GM23338 (cell line): Measurements from ENCODE around the gene ODAD4. TPM values are rescaled to one million over a fixed set of nuclear protein-coding genes. Genes with fewer than 3 reads are reported as not detected.
A peak's percentile ranks its signal among the peaks of the same experiment; 100 is the strongest.

ENCODE experiments used
- ATAC-seq: fragments of 200-7000 bp; cut with Tn5 transposase; 3 replicates; pipeline ENCODE4 v1.9.1; 2020
- DNase-seq: peaks from one replicate; pipeline ENCODE4 v3.0.0-alpha.2; 2015; ENCODE audit warnings: low spot score
- H2AFZ ChIP-seq: fragments of 200-600 bp; sonication (generic); 2 replicates; pipeline ENCODE4 v1.8.0; 2016; ENCODE audit warnings: antibody characterized with exemption, mild to moderate bottlenecking, moderate library complexity
- H3F3A ChIP-seq: fragments of 200-600 bp; sonication (generic); replicated peaks from 2 replicates; pipeline ENCODE4 v1.8.0; 2017; ENCODE audit warnings: antibody characterized with exemption, mixed run types, low read depth
- H3K27ac ChIP-seq: fragments of 200-600 bp; sonication (generic); 2 replicates; pipeline ENCODE4 v1.6.1; 2016; ENCODE audit warnings: low read depth
- H3K27me3 ChIP-seq: fragments of 200-600 bp; sonication (generic); 2 replicates; pipeline ENCODE4 v1.8.0; 2016; ENCODE audit warnings: mild to moderate bottlenecking, mixed run types, moderate library complexity; ENCODE audit not compliant: insufficient read depth
- H3K36me3 ChIP-seq: fragments of 200-600 bp; sonication (generic); 2 replicates; pipeline ENCODE4 v1.8.0; 2016; ENCODE audit warnings: mild to moderate bottlenecking; ENCODE audit not compliant: insufficient read depth
- H3K4me1 ChIP-seq: fragments of 200-600 bp; sonication (generic); 2 replicates; pipeline ENCODE4 v1.8.0; 2016; ENCODE audit warnings: mild to moderate bottlenecking, moderate library complexity; ENCODE audit not compliant: insufficient read depth
- H3K4me2 ChIP-seq: fragments of 200-600 bp; sonication (generic); 2 replicates; pipeline ENCODE4 v1.7.1; 2017; ENCODE audit warnings: mixed run types
- H3K4me3 ChIP-seq: fragments of 200-600 bp; sonication (generic); 2 replicates; pipeline ENCODE4 v1.6.1; 2016; ENCODE audit warnings: mixed run types
- H3K79me2 ChIP-seq: fragments of 200-600 bp; sonication (generic); replicated peaks from 2 replicates; pipeline ENCODE4 v1.8.0; 2017; ENCODE audit warnings: mild to moderate bottlenecking; ENCODE audit not compliant: insufficient read depth
- H3K9me2 ChIP-seq: fragments of 200-600 bp; sonication (generic); 2 replicates; pipeline ENCODE4 v1.8.0; 2017; ENCODE audit not compliant: insufficient read depth
- H4K20me1 ChIP-seq: fragments of 200-600 bp; sonication (generic); replicated peaks from 2 replicates; pipeline ENCODE4 v1.8.0; 2017; ENCODE audit warnings: mild to moderate bottlenecking; ENCODE audit not compliant: insufficient read depth
- H3K27ac Mint-ChIP-seq: 2 replicates; pipeline ENCODE4 v1.8.0; 2020; ENCODE audit warnings: inconsistent platforms, mild to moderate bottlenecking, moderate library complexity, mixed read lengths
- H3K27me3 Mint-ChIP-seq: 3 replicates; pipeline ENCODE4 v1.8.0; 2022; ENCODE audit warnings: low read depth, mild to moderate bottlenecking, moderate library complexity, mixed read lengths, inconsistent platforms; ENCODE audit not compliant: insufficient read depth, poor library complexity
- H3K36me3 Mint-ChIP-seq: 3 replicates; pipeline ENCODE4 v1.8.0; 2021; ENCODE audit warnings: low read depth, mild to moderate bottlenecking, inconsistent platforms, moderate library complexity, mixed read lengths
- H3K4me1 Mint-ChIP-seq: 3 replicates; pipeline ENCODE4 v1.8.0; 2020; ENCODE audit warnings: mild to moderate bottlenecking, inconsistent platforms, mixed read lengths
- H3K4me3 Mint-ChIP-seq: 3 replicates; pipeline ENCODE4 v1.8.0; 2021; ENCODE audit warnings: moderate library complexity, mild to moderate bottlenecking, inconsistent platforms, mixed read lengths
- H3K9me3 Mint-ChIP-seq: 3 replicates; pipeline ENCODE4 v1.8.0; 2020; ENCODE audit warnings: moderate library complexity, mild to moderate bottlenecking, inconsistent platforms, mixed read lengths
- CREB1 ChIP-seq: fragments of 250-450 bp; sonication (Bioruptor Pico); IDR thresholded peaks from 2 replicates; pipeline ENCODE4 v1.5.0; 2020; ENCODE audit warnings: low read depth, mild to moderate bottlenecking, moderate library complexity
- EZH2 ChIP-seq: fragments of 200-600 bp; sonication (generic); IDR thresholded peaks from one replicate; pipeline ENCODE4 v1.8.0; 2017; ENCODE audit warnings: antibody characterized with exemption, mild to moderate bottlenecking, low read depth; ENCODE audit not compliant: unreplicated experiment
- EZH2phosphoT487 ChIP-seq: fragments of 200-600 bp; sonication (generic); IDR thresholded peaks from one replicate; pipeline ENCODE4 v1.8.1; 2018; ENCODE audit warnings: antibody characterized with exemption; ENCODE audit not compliant: unreplicated experiment
- JUNB ChIP-seq: IDR thresholded peaks from one replicate; pipeline ENCODE4 v1.6.1; 2016; ENCODE audit warnings: antibody characterized with exemption; ENCODE audit not compliant: unreplicated experiment
- NANOG ChIP-seq: IDR thresholded peaks from 2 replicates; pipeline ENCODE4 v1.6.1; 2016; ENCODE audit warnings: antibody characterized with exemption, borderline replicate concordance
- POLR2AphosphoS5 ChIP-seq: IDR thresholded peaks from 2 replicates; pipeline ENCODE4 v1.6.1; 2016; ENCODE audit warnings: antibody characterized with exemption, low read depth
- STAT1 ChIP-seq: IDR thresholded peaks from one replicate; pipeline ENCODE4 v1.6.1; 2016; ENCODE audit warnings: antibody characterized with exemption; ENCODE audit not compliant: unreplicated experiment
- ZNF114 ChIP-seq: fragments of 250-450 bp; sonication (Bioruptor Pico); IDR thresholded peaks from 2 replicates; pipeline ENCODE4 v1.5.0; 2020; ENCODE audit warnings: mild to moderate bottlenecking, moderate library complexity
- ZNF331 ChIP-seq: fragments of 250-450 bp; sonication (Bioruptor Pico); IDR thresholded peaks from 2 replicates; pipeline ENCODE4 v1.5.0; 2020; ENCODE audit warnings: low read depth, mild to moderate bottlenecking, moderate library complexity
- polyA plus RNA-seq: library from polyadenylated mRNA; unstranded; fragments of >200 nt; fragmentation: Nextera tagmentation; extraction: Ambion mirVana; gene quantifications from 2 replicates; pipeline ENCODE4 v1.2.1, GENCODE V29; 2016
- total RNA-seq: library from RNA; depleted of rRNA; stranded (reverse); fragments of >200 nt; shearing (Covaris generic); gene quantifications from 2 replicates; pipeline ENCODE4 v1.2.3, GENCODE V29; 2014
- TF ChIP-seq, protein P1 (sequence below): IDR thresholded peaks from one replicate; pipeline ENCODE4 v1.6.1; 2018; ENCODE audit warnings: antibody characterized with exemption; ENCODE audit not compliant: unreplicated experiment
- TF ChIP-seq, protein P2 (sequence below): fragments of 250-450 bp; sonication (Bioruptor Pico); IDR thresholded peaks from 2 replicates; pipeline ENCODE4 v1.5.0; 2020; ENCODE audit warnings: mild to moderate bottlenecking, moderate library complexity
- TF ChIP-seq, protein P3 (sequence below), 2 experiments: fragments of 200-600 bp in 1 of 2; sonication (generic) in 1 of 2; conservative IDR thresholded peaks; 2 replicates each; pipeline versions ENCODE4 v1.5.1 to v1.6.1; 2016 to 2017; ENCODE audit warnings: antibody characterized with exemption in 2 of 2, low read depth in 2 of 2, mild to moderate bottlenecking in 2 of 2, moderate library complexity in 1 of 2

The ODAD4 gene
- total and polyA plus RNA-seq, 2 experiments from 2014 or later, result 1.7 to 1.8 TPM

DNA sequence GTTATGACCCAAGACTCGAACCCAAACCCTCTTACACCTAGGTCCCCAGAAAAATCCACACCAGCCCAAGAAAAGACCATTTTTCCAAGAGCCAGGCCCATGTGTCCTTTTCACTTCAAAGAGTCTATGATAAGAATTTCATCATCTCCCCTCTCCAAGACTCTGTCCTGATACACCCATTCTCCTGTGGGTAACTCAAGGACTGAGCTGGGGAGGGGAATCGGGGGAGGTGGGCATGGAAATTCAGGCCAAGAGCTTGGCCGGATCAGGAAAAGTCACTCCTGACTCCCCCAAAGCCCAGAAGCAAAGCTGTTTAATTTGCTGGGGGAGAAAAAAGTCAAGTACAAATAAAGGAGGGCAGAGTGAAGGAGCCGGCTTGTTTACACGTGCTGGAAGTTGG lies 15.4 kb upstream of the ODAD4 start (continued):
- TF ChIP-seq JUNB (no peak), ZNF331 (CRISPR knock-in tag) (no peak), EZH2phosphoT487 (no peak), NANOG (no peak)
- TF ChIP-seq, protein P1, sequence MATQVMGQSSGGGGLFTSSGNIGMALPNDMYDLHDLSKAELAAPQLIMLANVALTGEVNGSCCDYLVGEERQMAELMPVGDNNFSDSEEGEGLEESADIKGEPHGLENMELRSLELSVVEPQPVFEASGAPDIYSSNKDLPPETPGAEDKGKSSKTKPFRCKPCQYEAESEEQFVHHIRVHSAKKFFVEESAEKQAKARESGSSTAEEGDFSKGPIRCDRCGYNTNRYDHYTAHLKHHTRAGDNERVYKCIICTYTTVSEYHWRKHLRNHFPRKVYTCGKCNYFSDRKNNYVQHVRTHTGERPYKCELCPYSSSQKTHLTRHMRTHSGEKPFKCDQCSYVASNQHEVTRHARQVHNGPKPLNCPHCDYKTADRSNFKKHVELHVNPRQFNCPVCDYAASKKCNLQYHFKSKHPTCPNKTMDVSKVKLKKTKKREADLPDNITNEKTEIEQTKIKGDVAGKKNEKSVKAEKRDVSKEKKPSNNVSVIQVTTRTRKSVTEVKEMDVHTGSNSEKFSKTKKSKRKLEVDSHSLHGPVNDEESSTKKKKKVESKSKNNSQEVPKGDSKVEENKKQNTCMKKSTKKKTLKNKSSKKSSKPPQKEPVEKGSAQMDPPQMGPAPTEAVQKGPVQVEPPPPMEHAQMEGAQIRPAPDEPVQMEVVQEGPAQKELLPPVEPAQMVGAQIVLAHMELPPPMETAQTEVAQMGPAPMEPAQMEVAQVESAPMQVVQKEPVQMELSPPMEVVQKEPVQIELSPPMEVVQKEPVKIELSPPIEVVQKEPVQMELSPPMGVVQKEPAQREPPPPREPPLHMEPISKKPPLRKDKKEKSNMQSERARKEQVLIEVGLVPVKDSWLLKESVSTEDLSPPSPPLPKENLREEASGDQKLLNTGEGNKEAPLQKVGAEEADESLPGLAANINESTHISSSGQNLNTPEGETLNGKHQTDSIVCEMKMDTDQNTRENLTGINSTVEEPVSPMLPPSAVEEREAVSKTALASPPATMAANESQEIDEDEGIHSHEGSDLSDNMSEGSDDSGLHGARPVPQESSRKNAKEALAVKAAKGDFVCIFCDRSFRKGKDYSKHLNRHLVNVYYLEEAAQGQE, result no peak

DNA sequence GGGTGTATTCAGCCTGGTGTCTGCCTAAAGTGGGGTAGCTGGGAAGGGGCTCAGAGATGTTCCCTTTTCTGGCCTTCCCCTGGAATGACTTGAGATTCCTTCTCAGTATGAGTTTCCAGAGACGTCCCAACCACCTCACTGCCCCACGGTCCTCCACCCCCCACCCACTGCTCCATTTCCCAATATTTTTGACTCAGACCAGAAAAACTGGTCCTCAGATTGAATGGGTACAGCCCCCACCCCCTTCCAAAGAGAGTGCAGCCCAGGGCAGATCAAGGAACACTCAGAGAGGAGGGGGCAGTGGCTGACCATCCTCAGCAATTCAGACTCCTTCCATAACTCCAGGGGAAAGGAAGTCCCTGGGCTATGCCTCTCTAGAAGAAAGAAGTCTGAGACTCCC lies 14.9 kb upstream of the ODAD4 start:
- Mint-ChIP-seq H3K27me3 (peaks cover 16% of the 10 kb centered on the region), H3K4me3 (peak overlapping the region; percentile 90), H3K36me3 (peaks cover 60% of the 10 kb centered on the region), H3K27ac (peak overlapping the region; percentile 61), H3K9me3 (no peaks in the 10 kb centered on the region; the same call in 2 of the 3 replicates), H3K4me1 (peaks cover 48% of the 10 kb centered on the region)
- H4K20me1 ChIP-seq, result peaks cover 73% of the 10 kb centered on the region
- peaks cover 29% of the 10 kb centered on the region for H3K36me3 ChIP-seq
- peak overlapping the region; percentile 89 for H3K27ac ChIP-seq
- no peaks in the 10 kb centered on the region for H3K9me2 ChIP-seq
- peak overlapping the region; percentile 99 for H3K4me3 ChIP-seq
- DNase-seq (no peak), ATAC-seq (no peak)
- peak overlapping the region; percentile 94 for H3K4me2 ChIP-seq
- peaks cover 38% of the 10 kb centered on the region for H3F3A ChIP-seq
- H2AFZ ChIP-seq, result no peak overlapping the region
- H3K27me3 ChIP-seq, result no peaks in the 10 kb centered on the region
- H3K4me1 ChIP-seq, result peaks cover 45% of the 10 kb centered on the region
- H3K79me2 ChIP-seq, result peaks cover 80% of the 10 kb centered on the region
- no peak for TF ChIP-seq POLR2AphosphoS5
- no peak for TF ChIP-seq ZNF114 (CRISPR knock-in tag)
- TF ChIP-seq STAT1, result no peak
- TF ChIP-seq EZH2phosphoT487, result no peak
- TF ChIP-seq JUNB, result no peak
- TF ChIP-seq, protein P2, sequence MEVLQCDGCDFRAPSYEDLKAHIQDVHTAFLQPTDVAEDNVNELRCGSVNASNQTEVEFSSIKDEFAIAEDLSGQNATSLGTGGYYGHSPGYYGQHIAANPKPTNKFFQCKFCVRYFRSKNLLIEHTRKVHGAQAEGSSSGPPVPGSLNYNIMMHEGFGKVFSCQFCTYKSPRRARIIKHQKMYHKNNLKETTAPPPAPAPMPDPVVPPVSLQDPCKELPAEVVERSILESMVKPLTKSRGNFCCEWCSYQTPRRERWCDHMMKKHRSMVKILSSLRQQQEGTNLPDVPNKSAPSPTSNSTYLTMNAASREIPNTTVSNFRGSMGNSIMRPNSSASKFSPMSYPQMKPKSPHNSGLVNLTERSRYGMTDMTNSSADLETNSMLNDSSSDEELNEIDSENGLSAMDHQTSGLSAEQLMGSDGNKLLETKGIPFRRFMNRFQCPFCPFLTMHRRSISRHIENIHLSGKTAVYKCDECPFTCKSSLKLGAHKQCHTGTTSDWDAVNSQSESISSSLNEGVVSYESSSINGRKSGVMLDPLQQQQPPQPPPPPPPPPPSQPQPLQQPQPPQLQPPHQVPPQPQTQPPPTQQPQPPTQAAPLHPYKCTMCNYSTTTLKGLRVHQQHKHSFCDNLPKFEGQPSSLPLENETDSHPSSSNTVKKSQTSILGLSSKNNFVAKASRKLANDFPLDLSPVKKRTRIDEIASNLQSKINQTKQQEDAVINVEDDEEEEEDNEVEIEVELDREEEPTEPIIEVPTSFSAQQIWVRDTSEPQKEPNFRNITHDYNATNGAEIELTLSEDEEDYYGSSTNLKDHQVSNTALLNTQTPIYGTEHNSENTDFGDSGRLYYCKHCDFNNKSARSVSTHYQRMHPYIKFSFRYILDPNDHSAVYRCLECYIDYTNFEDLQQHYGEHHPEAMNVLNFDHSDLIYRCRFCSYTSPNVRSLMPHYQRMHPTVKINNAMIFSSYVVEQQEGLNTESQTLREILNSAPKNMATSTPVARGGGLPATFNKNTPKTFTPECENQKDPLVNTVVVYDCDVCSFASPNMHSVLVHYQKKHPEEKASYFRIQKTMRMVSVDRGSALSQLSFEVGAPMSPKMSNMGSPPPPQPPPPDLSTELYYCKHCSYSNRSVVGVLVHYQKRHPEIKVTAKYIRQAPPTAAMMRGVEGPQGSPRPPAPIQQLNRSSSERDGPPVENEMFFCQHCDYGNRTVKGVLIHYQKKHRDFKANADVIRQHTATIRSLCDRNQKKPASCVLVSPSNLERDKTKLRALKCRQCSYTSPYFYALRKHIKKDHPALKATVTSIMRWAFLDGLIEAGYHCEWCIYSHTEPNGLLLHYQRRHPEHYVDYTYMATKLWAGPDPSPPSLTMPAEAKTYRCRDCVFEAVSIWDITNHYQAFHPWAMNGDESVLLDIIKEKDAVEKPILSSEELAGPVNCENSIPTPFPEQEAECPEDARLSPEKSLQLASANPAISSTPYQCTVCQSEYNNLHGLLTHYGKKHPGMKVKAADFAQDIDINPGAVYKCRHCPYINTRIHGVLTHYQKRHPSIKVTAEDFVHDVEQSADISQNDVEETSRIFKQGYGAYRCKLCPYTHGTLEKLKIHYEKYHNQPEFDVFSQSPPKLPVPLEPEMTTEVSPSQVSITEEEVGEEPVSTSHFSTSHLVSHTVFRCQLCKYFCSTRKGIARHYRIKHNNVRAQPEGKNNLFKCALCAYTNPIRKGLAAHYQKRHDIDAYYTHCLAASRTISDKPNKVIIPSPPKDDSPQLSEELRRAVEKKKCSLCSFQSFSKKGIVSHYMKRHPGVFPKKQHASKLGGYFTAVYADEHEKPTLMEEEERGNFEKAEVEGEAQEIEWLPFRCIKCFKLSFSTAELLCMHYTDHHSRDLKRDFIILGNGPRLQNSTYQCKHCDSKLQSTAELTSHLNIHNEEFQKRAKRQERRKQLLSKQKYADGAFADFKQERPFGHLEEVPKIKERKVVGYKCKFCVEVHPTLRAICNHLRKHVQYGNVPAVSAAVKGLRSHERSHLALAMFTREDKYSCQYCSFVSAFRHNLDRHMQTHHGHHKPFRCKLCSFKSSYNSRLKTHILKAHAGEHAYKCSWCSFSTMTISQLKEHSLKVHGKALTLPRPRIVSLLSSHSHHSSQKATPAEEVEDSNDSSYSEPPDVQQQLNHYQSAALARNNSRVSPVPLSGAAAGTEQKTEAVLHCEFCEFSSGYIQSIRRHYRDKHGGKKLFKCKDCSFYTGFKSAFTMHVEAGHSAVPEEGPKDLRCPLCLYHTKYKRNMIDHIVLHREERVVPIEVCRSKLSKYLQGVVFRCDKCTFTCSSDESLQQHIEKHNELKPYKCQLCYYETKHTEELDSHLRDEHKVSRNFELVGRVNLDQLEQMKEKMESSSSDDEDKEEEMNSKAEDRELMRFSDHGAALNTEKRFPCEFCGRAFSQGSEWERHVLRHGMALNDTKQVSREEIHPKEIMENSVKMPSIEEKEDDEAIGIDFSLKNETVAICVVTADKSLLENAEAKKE (CRISPR knock-in tag), result no peak
- TF ChIP-seq EZH2, result no peak
- TF ChIP-seq, protein P3, sequence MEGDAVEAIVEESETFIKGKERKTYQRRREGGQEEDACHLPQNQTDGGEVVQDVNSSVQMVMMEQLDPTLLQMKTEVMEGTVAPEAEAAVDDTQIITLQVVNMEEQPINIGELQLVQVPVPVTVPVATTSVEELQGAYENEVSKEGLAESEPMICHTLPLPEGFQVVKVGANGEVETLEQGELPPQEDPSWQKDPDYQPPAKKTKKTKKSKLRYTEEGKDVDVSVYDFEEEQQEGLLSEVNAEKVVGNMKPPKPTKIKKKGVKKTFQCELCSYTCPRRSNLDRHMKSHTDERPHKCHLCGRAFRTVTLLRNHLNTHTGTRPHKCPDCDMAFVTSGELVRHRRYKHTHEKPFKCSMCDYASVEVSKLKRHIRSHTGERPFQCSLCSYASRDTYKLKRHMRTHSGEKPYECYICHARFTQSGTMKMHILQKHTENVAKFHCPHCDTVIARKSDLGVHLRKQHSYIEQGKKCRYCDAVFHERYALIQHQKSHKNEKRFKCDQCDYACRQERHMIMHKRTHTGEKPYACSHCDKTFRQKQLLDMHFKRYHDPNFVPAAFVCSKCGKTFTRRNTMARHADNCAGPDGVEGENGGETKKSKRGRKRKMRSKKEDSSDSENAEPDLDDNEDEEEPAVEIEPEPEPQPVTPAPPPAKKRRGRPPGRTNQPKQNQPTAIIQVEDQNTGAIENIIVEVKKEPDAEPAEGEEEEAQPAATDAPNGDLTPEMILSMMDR (conservative IDR thresholded peaks at IDR 0.05; ENCODE audit: low read depth in 2 of 2), result no peak
- no peak for TF ChIP-seq NANOG
- no peak for TF ChIP-seq CREB1 (CRISPR knock-in tag)
- no peak for TF ChIP-seq ZNF331 (CRISPR knock-in tag)
